Peyer's patch (tissue), 4 donors: ENCODE measurements around the gene PRKACB.

Experiments used
- POLR2A ChIP-seq, 2 donors: fragments of 450-650 bp; IDR thresholded peaks; one replicate each; pipeline ENCODE4 v1.5.1; 2017; ENCODE audit warnings: antibody characterized with exemption in 2 of 2, mild to moderate bottlenecking in 2 of 2, moderate library complexity in 2 of 2
- TF ChIP-seq, protein P1 (sequence below), 6 experiments: fragments of 450-650 bp in 4 of 6; fragments of 200-600 bp in 2 of 6; sonication (generic) in 1 of 6; IDR thresholded peaks; one replicate each; pipeline ENCODE4 v1.5.1; 2017 to 2019; ENCODE audit warnings: antibody characterized with exemption in 6 of 6, mild to moderate bottlenecking in 3 of 6, moderate library complexity in 1 of 6

DNA sequence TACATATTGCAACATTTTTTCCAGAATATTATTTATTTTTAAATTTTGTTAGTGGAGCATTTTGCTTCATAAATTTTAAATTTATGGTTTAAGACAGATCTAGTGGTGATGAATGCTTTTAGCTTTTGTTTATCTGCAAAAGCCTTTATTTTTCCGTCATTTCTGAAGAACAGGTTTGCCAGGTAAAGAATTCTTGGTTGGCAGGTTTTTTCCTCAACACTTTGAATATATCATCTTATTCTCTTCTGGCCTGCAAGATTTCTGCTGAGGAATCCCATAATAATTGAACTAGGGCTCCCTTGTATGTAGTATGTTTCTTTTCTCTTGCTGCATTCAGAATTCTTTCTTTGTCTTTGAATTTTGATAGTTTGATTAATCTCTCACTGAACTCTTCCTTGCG, 106.6 kb downstream of the PRKACB start:
- TF ChIP-seq POLR2A (IDR thresholded peaks at IDR 0.05): no peak
- TF ChIP-seq, protein P1, sequence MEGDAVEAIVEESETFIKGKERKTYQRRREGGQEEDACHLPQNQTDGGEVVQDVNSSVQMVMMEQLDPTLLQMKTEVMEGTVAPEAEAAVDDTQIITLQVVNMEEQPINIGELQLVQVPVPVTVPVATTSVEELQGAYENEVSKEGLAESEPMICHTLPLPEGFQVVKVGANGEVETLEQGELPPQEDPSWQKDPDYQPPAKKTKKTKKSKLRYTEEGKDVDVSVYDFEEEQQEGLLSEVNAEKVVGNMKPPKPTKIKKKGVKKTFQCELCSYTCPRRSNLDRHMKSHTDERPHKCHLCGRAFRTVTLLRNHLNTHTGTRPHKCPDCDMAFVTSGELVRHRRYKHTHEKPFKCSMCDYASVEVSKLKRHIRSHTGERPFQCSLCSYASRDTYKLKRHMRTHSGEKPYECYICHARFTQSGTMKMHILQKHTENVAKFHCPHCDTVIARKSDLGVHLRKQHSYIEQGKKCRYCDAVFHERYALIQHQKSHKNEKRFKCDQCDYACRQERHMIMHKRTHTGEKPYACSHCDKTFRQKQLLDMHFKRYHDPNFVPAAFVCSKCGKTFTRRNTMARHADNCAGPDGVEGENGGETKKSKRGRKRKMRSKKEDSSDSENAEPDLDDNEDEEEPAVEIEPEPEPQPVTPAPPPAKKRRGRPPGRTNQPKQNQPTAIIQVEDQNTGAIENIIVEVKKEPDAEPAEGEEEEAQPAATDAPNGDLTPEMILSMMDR (IDR thresholded peaks at IDR 0.05): no peak
